ENCODE results near the gene EBPL. TPM values are rescaled to one million over a fixed set of nuclear protein-coding genes. Genes with fewer than 3 reads are reported as not detected.

EBPL gene
- total RNA-seq, 1 donor from 2014 or later = 95.1 TPM

DNA sequence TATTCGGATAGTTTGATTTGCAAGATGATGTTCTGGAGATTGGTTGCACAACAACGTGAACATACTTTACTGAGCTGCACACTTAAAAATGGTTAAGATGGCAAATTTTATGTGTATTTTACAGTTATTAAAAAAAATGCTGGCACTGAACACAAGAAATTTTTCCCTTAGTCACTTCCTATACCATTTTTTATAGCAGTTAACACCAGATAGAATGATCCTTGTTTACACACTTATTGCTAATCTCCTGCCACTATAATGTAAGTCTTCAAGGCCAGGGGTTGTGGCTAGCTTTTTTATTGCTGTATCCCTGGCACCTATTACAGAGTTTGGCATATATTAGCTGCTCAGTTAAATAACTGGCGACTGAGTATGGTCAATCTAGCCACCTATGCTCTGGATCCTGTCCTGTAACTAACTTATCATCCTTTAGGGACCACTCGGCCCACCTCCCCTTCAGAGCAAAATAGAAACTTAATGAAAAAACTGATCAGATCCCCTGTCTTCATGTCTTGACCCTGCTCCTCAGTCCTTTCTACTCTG lies 2.0 kb upstream of the EBPL start:
- H3K4me3 ChIP-seq (ENCODE audit: low read depth, low read length) = no peak overlapping the region
- DNase-seq (ENCODE audit: low read depth) = no peak
- TF ChIP-seq, protein P1, sequence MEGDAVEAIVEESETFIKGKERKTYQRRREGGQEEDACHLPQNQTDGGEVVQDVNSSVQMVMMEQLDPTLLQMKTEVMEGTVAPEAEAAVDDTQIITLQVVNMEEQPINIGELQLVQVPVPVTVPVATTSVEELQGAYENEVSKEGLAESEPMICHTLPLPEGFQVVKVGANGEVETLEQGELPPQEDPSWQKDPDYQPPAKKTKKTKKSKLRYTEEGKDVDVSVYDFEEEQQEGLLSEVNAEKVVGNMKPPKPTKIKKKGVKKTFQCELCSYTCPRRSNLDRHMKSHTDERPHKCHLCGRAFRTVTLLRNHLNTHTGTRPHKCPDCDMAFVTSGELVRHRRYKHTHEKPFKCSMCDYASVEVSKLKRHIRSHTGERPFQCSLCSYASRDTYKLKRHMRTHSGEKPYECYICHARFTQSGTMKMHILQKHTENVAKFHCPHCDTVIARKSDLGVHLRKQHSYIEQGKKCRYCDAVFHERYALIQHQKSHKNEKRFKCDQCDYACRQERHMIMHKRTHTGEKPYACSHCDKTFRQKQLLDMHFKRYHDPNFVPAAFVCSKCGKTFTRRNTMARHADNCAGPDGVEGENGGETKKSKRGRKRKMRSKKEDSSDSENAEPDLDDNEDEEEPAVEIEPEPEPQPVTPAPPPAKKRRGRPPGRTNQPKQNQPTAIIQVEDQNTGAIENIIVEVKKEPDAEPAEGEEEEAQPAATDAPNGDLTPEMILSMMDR (conservative IDR thresholded peaks at IDR 0.05; ENCODE audit: low read depth, low read length) = no peak

DNA sequence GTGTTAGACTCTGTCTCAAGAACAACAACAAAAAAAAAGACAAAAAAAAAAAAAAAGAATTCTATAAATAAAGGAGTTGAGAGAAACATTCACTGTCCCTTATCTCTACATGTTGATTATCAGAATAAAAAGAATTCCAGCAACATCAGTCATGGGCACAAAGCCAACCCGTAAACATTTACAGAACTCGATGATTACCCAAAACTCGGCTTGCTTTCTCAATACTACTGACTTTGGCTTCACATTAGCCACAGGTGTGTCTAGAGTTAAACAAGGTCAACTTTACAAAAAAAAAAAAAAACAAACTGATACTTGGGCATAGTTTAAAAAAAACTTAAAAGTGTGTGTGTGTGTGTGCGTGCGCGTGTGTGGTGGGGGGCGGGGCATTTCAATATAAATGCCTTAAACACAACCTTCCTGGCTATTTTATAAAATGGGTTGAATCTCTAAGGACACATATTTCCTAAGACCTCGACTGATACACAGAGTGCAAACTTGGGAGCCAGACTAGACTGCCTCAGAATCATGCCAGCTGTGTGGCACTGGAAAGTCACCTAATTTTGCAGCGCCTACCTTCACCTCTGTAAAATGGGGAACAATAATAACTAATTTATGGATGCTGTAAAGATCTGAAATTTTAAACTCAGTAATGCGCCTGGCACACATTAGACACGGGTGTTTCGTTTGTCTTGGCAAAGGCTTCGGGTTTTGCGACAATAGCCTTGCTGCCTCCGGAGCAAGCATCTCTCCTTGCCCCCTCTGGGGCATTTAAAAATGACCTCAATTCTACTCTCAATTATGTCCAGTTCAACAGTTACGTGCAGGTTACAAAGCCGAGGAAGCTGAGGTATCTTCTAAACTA lies 922 bp downstream of the EBPL start:
- DNase-seq (ENCODE audit: low read depth) = no peak
- H3K4me3 ChIP-seq (ENCODE audit: low read depth, low read length) = peak overlapping the region; percentile 82
- TF ChIP-seq, protein P1 (conservative IDR thresholded peaks at IDR 0.05; ENCODE audit: low read depth, low read length) = no peak

DNA sequence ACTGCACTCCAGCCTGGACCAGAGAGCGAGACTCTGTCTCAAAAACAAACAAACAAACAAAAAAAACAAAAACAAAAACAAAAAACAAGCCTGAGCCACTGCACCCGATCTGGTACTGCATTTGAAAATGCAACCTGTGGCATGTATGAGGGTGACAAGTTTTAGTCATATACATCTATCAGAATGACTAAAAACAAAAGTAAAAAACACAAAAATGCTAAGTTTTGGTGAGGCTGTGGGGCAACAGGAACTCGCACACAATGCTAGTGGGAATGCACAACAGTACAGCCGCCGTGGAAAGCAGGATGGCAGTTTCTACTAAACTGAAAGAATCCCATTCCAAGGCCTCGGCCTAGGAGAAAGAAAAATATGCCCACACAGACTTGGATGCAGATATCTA lies 7.8 kb downstream of the EBPL start:
- H3K4me3 ChIP-seq (ENCODE audit: low read depth, low read length) = no peak overlapping the region
- no peak for DNase-seq (ENCODE audit: low read depth)
- TF ChIP-seq, protein P1 (conservative IDR thresholded peaks at IDR 0.05; ENCODE audit: low read depth, low read length) = no peak

DNA sequence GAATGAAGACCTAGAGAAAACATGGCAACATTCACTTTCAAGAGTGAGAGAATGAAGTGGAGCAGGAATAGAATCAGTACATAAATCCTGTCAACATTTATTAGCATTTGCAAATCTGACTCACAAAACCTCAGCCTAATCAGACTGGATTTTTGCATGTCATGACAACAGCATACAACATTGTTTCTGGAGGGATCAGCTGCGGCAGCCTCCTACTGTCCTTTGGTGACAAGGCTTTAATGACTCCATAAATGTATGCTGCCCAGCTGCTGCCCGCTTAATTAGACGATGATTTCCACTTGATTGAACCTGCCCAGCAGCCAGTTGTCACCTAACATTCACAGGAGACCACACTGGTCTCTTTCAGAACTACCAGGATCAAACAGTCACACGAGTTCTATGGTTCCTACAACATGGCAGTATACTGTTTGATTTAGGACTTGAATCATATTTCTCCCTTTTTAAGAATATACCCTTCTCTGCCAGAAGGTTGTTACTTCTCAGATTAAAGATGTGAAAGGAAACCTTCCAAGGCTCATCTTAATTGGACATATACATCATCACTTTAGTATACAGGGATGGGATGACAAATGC lies 9.3 kb downstream of the EBPL start:
- DNase-seq (ENCODE audit: low read depth) = no peak
- TF ChIP-seq, protein P1 (conservative IDR thresholded peaks at IDR 0.05; ENCODE audit: low read depth, low read length) = no peak

DNA sequence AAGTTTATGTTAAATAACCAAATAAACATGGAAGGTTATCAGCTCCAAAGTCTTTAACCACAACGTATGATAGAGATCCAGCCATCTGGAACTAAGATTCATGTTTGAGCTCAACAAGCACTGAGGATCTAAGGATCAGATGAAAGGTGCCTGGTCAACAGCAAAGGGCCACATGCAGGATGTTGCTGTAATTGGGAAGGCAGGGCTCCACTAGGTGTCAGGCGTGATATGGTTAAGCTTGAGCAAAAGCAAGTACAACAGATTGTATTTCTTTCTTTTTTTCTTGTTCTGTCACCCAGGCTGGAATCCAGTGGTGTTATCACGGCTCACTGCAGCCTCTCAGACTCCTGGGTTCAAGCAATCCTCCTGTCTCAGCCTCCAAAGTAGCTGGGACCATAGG lies 12.0 kb downstream of the EBPL start:
- TF ChIP-seq, protein P1 (conservative IDR thresholded peaks at IDR 0.05; ENCODE audit: low read depth, low read length) = peak; percentile 59
- no peak for DNase-seq (ENCODE audit: low read depth)
- H3K4me3 ChIP-seq (ENCODE audit: low read depth, low read length) = no peak overlapping the region

More for the DNA sequence above, 9.3 kb downstream of the EBPL start:
- no peak overlapping the region for H3K4me3 ChIP-seq (ENCODE audit: low read depth, low read length)

DNA sequence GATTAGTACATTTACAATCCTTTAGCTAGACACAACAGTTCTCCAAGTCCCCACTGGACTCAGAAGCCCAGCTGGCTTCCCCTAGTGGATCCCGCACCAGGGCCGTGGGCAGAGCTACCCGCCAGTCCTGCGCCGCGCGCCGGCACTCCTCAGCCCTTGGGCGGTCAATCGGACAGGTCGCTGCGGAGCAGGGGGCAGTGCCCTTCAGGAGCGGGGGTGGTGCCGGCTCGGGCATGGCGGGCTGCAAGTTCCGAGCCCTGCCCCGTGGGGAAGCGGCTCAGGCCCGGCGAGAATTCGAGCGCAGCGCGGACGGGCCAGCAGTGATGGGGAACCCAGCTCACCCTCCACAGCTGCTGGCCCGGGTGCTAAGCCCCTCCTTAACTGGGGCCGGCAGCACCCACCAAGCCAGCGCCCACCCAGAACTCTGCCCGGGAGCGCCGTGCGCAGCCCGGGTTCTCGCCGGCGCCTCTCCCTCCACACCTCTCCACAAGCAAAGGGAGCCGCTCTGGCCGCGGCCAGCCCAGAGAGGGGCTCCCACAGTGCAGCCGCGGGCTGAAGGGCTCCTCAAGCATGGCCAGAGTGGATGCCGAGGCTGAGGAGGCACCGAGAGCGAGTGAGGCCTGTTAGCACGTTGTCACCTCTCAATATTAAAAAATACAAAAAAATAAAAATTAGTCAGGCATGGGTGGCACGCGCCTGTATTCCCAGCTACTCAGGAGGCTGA lies 12.9 kb downstream of the EBPL start:
- no peak for DNase-seq (ENCODE audit: low read depth)
- no peak overlapping the region for H3K4me3 ChIP-seq (ENCODE audit: low read depth, low read length)
- TF ChIP-seq, protein P1 (conservative IDR thresholded peaks at IDR 0.05; ENCODE audit: low read depth, low read length) = no peak
